ENCODE results near the gene ZNF423.

Gene ZNF423

GRCh38 chr16:49780433-49780832 is 75.5 kb downstream of the ZNF423 start:
- peak; percentile 16 for DNase-seq

- DNase-seq = no peak
These were observed 75.9 kb downstream of the ZNF423 start for GRCh38 chr16:49779979-49780378.

- no peak for DNase-seq
These were observed 77.5 kb downstream of the ZNF423 start for GRCh38 chr16:49778202-49778930.

GRCh38 chr16:49776734-49777133 is 79.2 kb downstream of the ZNF423 start:
- no peak for DNase-seq

- DNase-seq = no peak
These were observed 79.8 kb downstream of the ZNF423 start for GRCh38 chr16:49776085-49776595.

- no peak for DNase-seq
These were observed 80.3 kb downstream of the ZNF423 start for GRCh38 chr16:49775581-49775980.

GRCh38 chr16:49775018-49775417 is 80.9 kb downstream of the ZNF423 start:
- DNase-seq = no peak

GRCh38 chr16:49773534-49774475 is 82.1 kb downstream of the ZNF423 start:
- DNase-seq = no peak

- DNase-seq = no peak
These were observed 87.9 kb downstream of the ZNF423 start for GRCh38 chr16:49767998-49768397.

GRCh38 chr16:49767414-49767813 is 88.5 kb downstream of the ZNF423 start:
- DNase-seq = no peak

GRCh38 chr16:49766225-49766624 is 89.7 kb downstream of the ZNF423 start:
- DNase-seq = no peak

- DNase-seq = no peak
These were observed 92.1 kb downstream of the ZNF423 start for GRCh38 chr16:49763826-49764225.

- DNase-seq = no peak
These were observed 95.1 kb downstream of the ZNF423 start for GRCh38 chr16:49760815-49761214.

- peak; percentile 52 for DNase-seq
These were observed 98.3 kb downstream of the ZNF423 start for GRCh38 chr16:49757559-49758069.

- no peak for DNase-seq
These were observed 98.9 kb downstream of the ZNF423 start for GRCh38 chr16:49756775-49757558.

GRCh38 chr16:49755716-49756505 is 100.0 kb downstream of the ZNF423 start:
- no peak for DNase-seq

GRCh38 chr16:49755313-49755620 is 100.6 kb downstream of the ZNF423 start:
- peak; percentile 57 for DNase-seq

- DNase-seq = peak; percentile 34
These were observed 101.2 kb downstream of the ZNF423 start for GRCh38 chr16:49754495-49755312.

- DNase-seq = no peak
These were observed 105.4 kb downstream of the ZNF423 start for GRCh38 chr16:49750341-49751000.

- DNase-seq = no peak
These were observed 106.1 kb downstream of the ZNF423 start for GRCh38 chr16:49749816-49750215.

- DNase-seq = peak; percentile 70
These were observed 107.6 kb downstream of the ZNF423 start for GRCh38 chr16:49748322-49748721.

All from NCI-H146 (cell line).